ENCODE measurements around the gene EIF3I. TPM values are rescaled to one million over a fixed set of nuclear protein-coding genes. Genes with fewer than 3 reads are reported as not detected.

Gene EIF3I
- total and polyA plus RNA-seq, 2 of the 13 experiments (the other 11 are each of a cell fraction or from before 2014, with no cell fraction given): 210 to 223 TPM

- ATAC-seq: peak; percentile 71
- H3K36me3 ChIP-seq (replicated peaks in 1 of 2; ENCODE audit: control insufficient read depth in 1 of 2, insufficient read depth in 2 of 2, low read length in 2 of 2): peaks cover 1 to 12% of the 10 kb centered on the region in 2 experiments; a peak in 4 of 5 replicates
- peak overlapping the region; percentile 96 for H3K4me2 ChIP-seq (ENCODE audit: low read depth, low read length)
- peak overlapping the region; percentile 45 for H3K9ac ChIP-seq (ENCODE audit: insufficient read depth, low read depth, low read length)
- 4% methylated on average over 12 of the region's 26 CpGs for WGBS (ENCODE audit: low lambda C conversion rate)
- H4K20me1 ChIP-seq (ENCODE audit: insufficient read depth, low read length): no peaks in the 10 kb centered on the region
- no peak overlapping the region for H2AFZ ChIP-seq (ENCODE audit: low read length)
- no peak for FAIRE-seq
- BruUV-seq (replicated peaks): no TSS peak
- peak overlapping the region; percentile 64 to 72 (median 65) for H3K4me3 ChIP-seq (replicated peaks in 1 of 3; ENCODE audit: insufficient read depth in 1 of 3, low read depth in 2 of 3, low read length in 3 of 3)
- ChIA-PET POLR2A (interaction anchor here (1.0 to 4.8 kb wide), 12 partner anchors 9 to 193 kb away, joined by 3 to 38 read pairs (median 5); partner anchors contain the start of genes BSDC1, KPNA6, MARCKSL1 and TXLNA), CTCF (ENCODE audit: low intra/inter-chr PET ratio, low total read pairs) (no interaction called here)
- H3K9me3 ChIP-seq (ENCODE audit: low read length): no peaks in the 10 kb centered on the region
- no peaks in the 10 kb centered on the region for H3K79me2 ChIP-seq (ENCODE audit: insufficient read depth, low read length)
- no peaks in the 10 kb centered on the region for H3K27me3 ChIP-seq (ENCODE audit: control insufficient read depth in 1 of 2, insufficient read depth in 2 of 2, low read length in 2 of 2)
- in situ Hi-C loops (cut with HindIII; ENCODE audit: extremely low pct_ligation_motif_present, low pct_unique_long_range_greater_than_20kb): no loop called here
- peaks cover 22% of the 10 kb centered on the region for H3K4me1 ChIP-seq (ENCODE audit: insufficient read depth, low read length)
- intact Hi-C loops (cut with micrococcal nuclease; ENCODE audit: unreplicated experiment): no loop called here
- no peak overlapping the region for H3K27ac ChIP-seq (ENCODE audit: extremely low read length, insufficient read depth, low read length)
- no peak for DNase-seq (ENCODE audit: low spot score)
- TF ChIP-seq ZNF687 (CRISPR knock-in tag; IDR thresholded peaks at IDR 0.05): peak; percentile 45; the same call in 1 of the 2 replicates
- no peak for TF ChIP-seq REPIN1 (CRISPR knock-in tag; IDR thresholded peaks at IDR 0.05; ENCODE audit: borderline replicate concordance, low read depth)
- TF ChIP-seq HNRNPLL (IDR thresholded peaks at IDR 0.05; ENCODE audit: low read depth, low read length, poor library complexity, severe bottlenecking): peak; percentile 36
- TF ChIP-seq PAXIP1 (CRISPR knock-in tag; conservative IDR thresholded peaks at IDR 0.05): peak; percentile 16; the same call in 1 of the 2 replicates
- TF ChIP-seq ZNF558 (CRISPR knock-in tag; IDR thresholded peaks at IDR 0.05; ENCODE audit: borderline replicate concordance): 0 out of 2 replicates have a peak, but pooled peaks have one; percentile 18
- TF ChIP-seq, protein P1, sequence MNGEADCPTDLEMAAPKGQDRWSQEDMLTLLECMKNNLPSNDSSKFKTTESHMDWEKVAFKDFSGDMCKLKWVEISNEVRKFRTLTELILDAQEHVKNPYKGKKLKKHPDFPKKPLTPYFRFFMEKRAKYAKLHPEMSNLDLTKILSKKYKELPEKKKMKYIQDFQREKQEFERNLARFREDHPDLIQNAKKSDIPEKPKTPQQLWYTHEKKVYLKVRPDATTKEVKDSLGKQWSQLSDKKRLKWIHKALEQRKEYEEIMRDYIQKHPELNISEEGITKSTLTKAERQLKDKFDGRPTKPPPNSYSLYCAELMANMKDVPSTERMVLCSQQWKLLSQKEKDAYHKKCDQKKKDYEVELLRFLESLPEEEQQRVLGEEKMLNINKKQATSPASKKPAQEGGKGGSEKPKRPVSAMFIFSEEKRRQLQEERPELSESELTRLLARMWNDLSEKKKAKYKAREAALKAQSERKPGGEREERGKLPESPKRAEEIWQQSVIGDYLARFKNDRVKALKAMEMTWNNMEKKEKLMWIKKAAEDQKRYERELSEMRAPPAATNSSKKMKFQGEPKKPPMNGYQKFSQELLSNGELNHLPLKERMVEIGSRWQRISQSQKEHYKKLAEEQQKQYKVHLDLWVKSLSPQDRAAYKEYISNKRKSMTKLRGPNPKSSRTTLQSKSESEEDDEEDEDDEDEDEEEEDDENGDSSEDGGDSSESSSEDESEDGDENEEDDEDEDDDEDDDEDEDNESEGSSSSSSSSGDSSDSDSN (CRISPR knock-in tag; IDR thresholded peaks at IDR 0.05): no peak; the same call in 1 of the 2 replicates
- peak; percentile 29; the same call in 1 of the 2 replicates for TF ChIP-seq PHF8 (CRISPR knock-in tag; IDR thresholded peaks at IDR 0.05)
- no peak for TF ChIP-seq MZF1 (CRISPR knock-in tag; IDR thresholded peaks at IDR 0.05; ENCODE audit: borderline replicate concordance)
- no peak for TF ChIP-seq SRY (CRISPR knock-in tag; IDR thresholded peaks at IDR 0.05)
- no peak for TF ChIP-seq HNRNPH1 (optimal IDR thresholded peaks at IDR 0.05; ENCODE audit: low read depth, low read length)
- 0 out of 2 replicates have a peak, but pooled peaks have one; percentile 3 for TF ChIP-seq ZNF292 (CRISPR knock-in tag; IDR thresholded peaks at IDR 0.05; ENCODE audit: borderline replicate concordance, low read depth)
- TF ChIP-seq U2AF1 (optimal IDR thresholded peaks at IDR 0.05; ENCODE audit: low read depth, low read length): no peak
Measured at GRCh38 chr1:32201011-32201855, 21.0 kb upstream of the EIF3I start.

Measured in HepG2 (cell line).